H1 (cell line): ENCODE data around the gene PIP4K2C. TPM values are rescaled to one million over a fixed set of nuclear protein-coding genes. Genes with fewer than 3 reads are reported as not detected.

Experiments used
- CTCF ChIA-PET: fragments of 300-600 bp; sonication (Branson Sonifier 250); formaldehyde crosslinking; loops from one replicate; lab custom pipeline; 2021; ENCODE audit not compliant: partially characterized antibody; lab: Charles Lee
- POLR2A ChIA-PET: fragments of 300-600 bp; sonication (Branson Sonifier 250); formaldehyde crosslinking; loops from one replicate; lab custom pipeline; 2021; ENCODE audit warnings: inconsistent platforms; ENCODE audit not compliant: partially characterized antibody; lab: Charles Lee
- DNase-seq, 2 experiments: peaks; one replicate each; pipeline versions ENCODE4 v3.0.0 to v3.0.0-alpha.2; 2010 to 2022; ENCODE audit warnings: low spot score in 2 of 2, low read depth in 1 of 2, mixed read lengths in 1 of 2
- FAIRE-seq: peaks from 2 replicates; lab custom pipeline; 2011; peaks lifted over from hg19 to GRCh38; lab: Jason Lieb, UNC
- H2AFZ ChIP-seq: 2 replicates; pipeline ENCODE4 v1.8.1; 2012; ENCODE audit warnings: low read length, inconsistent platforms
- H2AK5ac ChIP-seq: 2 replicates; pipeline ENCODE4 v1.6.1; 2013; ENCODE audit warnings: low read depth, low read length
- H2BK120ac ChIP-seq: replicated peaks from 2 replicates; pipeline ENCODE3; 2013; ENCODE audit warnings: low read depth, low read length, inconsistent platforms
- H2BK12ac ChIP-seq: 2 replicates; pipeline ENCODE4 v1.6.1; 2013; ENCODE audit warnings: low read depth, low read length
- H2BK15ac ChIP-seq: 2 replicates; pipeline ENCODE4 v1.6.1; 2013; ENCODE audit warnings: low read length
- H2BK20ac ChIP-seq: 2 replicates; pipeline ENCODE4 v1.6.1; 2013; ENCODE audit warnings: low read length
- H2BK5ac ChIP-seq: 2 replicates; pipeline ENCODE4 v1.6.1; 2013; ENCODE audit warnings: low read depth, low read length
- H3K14ac ChIP-seq: 2 replicates; pipeline ENCODE4 v1.6.1; 2013; ENCODE audit warnings: inconsistent platforms; ENCODE audit not compliant: insufficient read length
- H3K18ac ChIP-seq: 2 replicates; pipeline ENCODE4 v1.6.1; 2013; ENCODE audit warnings: low read length; ENCODE audit errors: extremely low read depth
- H3K23ac ChIP-seq: 2 replicates; pipeline ENCODE4 v1.6.1; 2013; ENCODE audit warnings: inconsistent platforms; ENCODE audit not compliant: insufficient read length
- H3K23me2 ChIP-seq: 2 replicates; pipeline ENCODE4 v1.6.1; 2013; ENCODE audit warnings: low read depth, low read length
- H3K27ac ChIP-seq: 2 replicates; pipeline ENCODE4 v1.6.1; 2011; ENCODE audit warnings: low read depth, low read length, inconsistent platforms
- H3K27me3 ChIP-seq, 4 experiments: replicated peaks in 1 of 4; 1 replicate in 1 of 4; 2 replicates in 3 of 4; pipeline versions ENCODE4 v1.6.1 to v1.8.1; 2011 to 2013; ENCODE audit warnings: low read length in 3 of 4, mild to moderate bottlenecking in 3 of 4, inconsistent platforms in 2 of 4, mixed read lengths in 2 of 4, moderate library complexity in 1 of 4; ENCODE audit not compliant: control insufficient read depth in 3 of 4, insufficient read depth in 3 of 4; ENCODE audit errors: extremely low read depth in 1 of 4
- H3K36me3 ChIP-seq, 4 experiments: 2 replicates each; pipeline versions ENCODE4 v1.6.1 to v1.8.1; 2011 to 2013; ENCODE audit warnings: mild to moderate bottlenecking in 4 of 4, low read length in 3 of 4, moderate library complexity in 2 of 4, control low read depth in 1 of 4, inconsistent platforms in 1 of 4; ENCODE audit not compliant: insufficient read depth in 4 of 4, control insufficient read depth in 2 of 4
- H3K4ac ChIP-seq: replicated peaks from 2 replicates; pipeline ENCODE3; 2013; ENCODE audit warnings: low read length, low read depth, mixed read lengths, inconsistent platforms; ENCODE audit not compliant: insufficient read length
- H3K4me1 ChIP-seq, 4 experiments: replicated peaks in 1 of 4; 1 replicate in 1 of 4; 2 replicates in 3 of 4; pipeline versions ENCODE4 v1.6.1 to v1.8.1; 2011 to 2013; ENCODE audit warnings: low read length in 3 of 4, inconsistent platforms in 2 of 4, mixed read lengths in 1 of 4; ENCODE audit not compliant: insufficient read depth in 4 of 4, control insufficient read depth in 3 of 4
- H3K4me2 ChIP-seq, 2 experiments: 2 replicates each; pipeline versions ENCODE4 v1.6.1 to v1.8.1; 2011 to 2013; ENCODE audit warnings: low read depth in 2 of 2, low read length in 2 of 2, control low read depth in 1 of 2, inconsistent platforms in 1 of 2, mild to moderate bottlenecking in 1 of 2; ENCODE audit not compliant: insufficient read depth in 1 of 2
- H3K4me3 ChIP-seq, 4 experiments: fragments of 200-600, 300-600 bp in 1 of 4; sonication (generic), shearing (Covaris generic), sonication (Bioruptor Twin) in 1 of 4; 2 replicates each; pipeline versions ENCODE4 v1.5.1 to v1.8.1; 2011 to 2016; ENCODE audit warnings: low read length in 4 of 4, low read depth in 3 of 4, control low read depth in 2 of 4, inconsistent platforms in 2 of 4, mild to moderate bottlenecking in 2 of 4, mixed read lengths in 1 of 4, moderate library complexity in 1 of 4; ENCODE audit not compliant: insufficient read depth in 2 of 4; ENCODE audit errors: extremely low read depth in 1 of 4
- H3K56ac ChIP-seq: replicated peaks from 2 replicates; pipeline ENCODE3; 2013; ENCODE audit warnings: low read depth, mild to moderate bottlenecking, mixed read lengths, low read length, inconsistent platforms; ENCODE audit not compliant: insufficient read length
- H3K79me1 ChIP-seq: 2 replicates; pipeline ENCODE4 v1.6.1; 2013; ENCODE audit warnings: low read depth, low read length, control low read depth
- H3K79me2 ChIP-seq, 2 experiments: 2 replicates each; pipeline versions ENCODE4 v1.6.1 to v1.8.1; 2012 to 2013; ENCODE audit warnings: low read length in 2 of 2, mild to moderate bottlenecking in 2 of 2, inconsistent platforms in 1 of 2; ENCODE audit not compliant: insufficient read depth in 2 of 2, control insufficient read depth in 1 of 2
- H3K9ac ChIP-seq, 4 experiments: replicated peaks in 1 of 4; 1 replicate in 1 of 4; 2 replicates in 3 of 4; pipeline versions ENCODE4 v1.6.1 to v1.8.1; 2011 to 2013; ENCODE audit warnings: low read depth in 3 of 4, low read length in 3 of 4, control low read depth in 2 of 4, mild to moderate bottlenecking in 2 of 4, moderate library complexity in 2 of 4, inconsistent platforms in 1 of 4; ENCODE audit errors: extremely low read depth in 1 of 4
- H3K9me3 ChIP-seq, 2 experiments: 2 replicates each; pipeline versions ENCODE4 v1.6.1 to v1.8.1; 2012 to 2013; ENCODE audit warnings: mild to moderate bottlenecking in 2 of 2, moderate library complexity in 2 of 2, control low read depth in 1 of 2, inconsistent platforms in 1 of 2, low read depth in 1 of 2, low read length in 1 of 2, mixed read lengths in 1 of 2; ENCODE audit not compliant: insufficient read depth in 2 of 2
- H4K20me1 ChIP-seq, 2 experiments: replicated peaks in 1 of 2; 2 replicates each; pipeline versions ENCODE3 to v1.8.1; 2011 to 2013; ENCODE audit warnings: inconsistent platforms in 2 of 2, low read length in 2 of 2, mild to moderate bottlenecking in 1 of 2; ENCODE audit not compliant: insufficient read depth in 2 of 2, control insufficient read depth in 1 of 2
- H4K5ac ChIP-seq: 2 replicates; pipeline ENCODE4 v1.6.1; 2013; ENCODE audit warnings: low read length, low read depth, mixed read lengths, inconsistent platforms; ENCODE audit not compliant: insufficient read length
- H4K8ac ChIP-seq: 2 replicates; pipeline ENCODE4 v1.8.0; 2013; ENCODE audit warnings: mild to moderate bottlenecking, moderate library complexity, low read length, inconsistent platforms; ENCODE audit not compliant: insufficient read depth; ENCODE audit errors: extremely low read depth
- H4K91ac ChIP-seq: replicated peaks from 2 replicates; pipeline ENCODE3; 2013; ENCODE audit warnings: low read length, mixed read lengths, inconsistent platforms; ENCODE audit not compliant: insufficient read length
- CBX8 ChIP-seq: fragments of 300-800, 300-1000 bp; sonication (generic); IDR thresholded peaks from 2 replicates; pipeline ENCODE4 v1.7.1; 2016; ENCODE audit warnings: low read depth, low read length, borderline replicate concordance
- WGBS, 2 experiments: shearing (Covaris generic) in 1 of 2; methylation state at CpG; one replicate each; pipeline versions ENCODE4 v1.1.6 to v1.1.7; 2013 to 2015; ENCODE audit warnings: low lambda C conversion rate in 2 of 2, mixed read lengths in 2 of 2, inconsistent platforms in 1 of 2, low coverage in 1 of 2, missing lambda C conversion rate in 1 of 2; ENCODE audit not compliant: insufficient replicate concordance in 2 of 2, insufficient coverage in 1 of 2, insufficient read length in 1 of 2; ENCODE audit errors: extremely low coverage in 1 of 2, missing lambda C conversion rate in 1 of 2; 5-methylcytosine and 5-hydroxymethylcytosine counted together
- polyA plus RNA-seq, 7 experiments: library from polyadenylated mRNA; depleted of rRNA in 3 of 7; stranded (reverse) in 5 of 7; unstranded in 2 of 7; fragments of >200 nt in 5 of 7; fragments of 200-250 nt in 2 of 7; gene quantifications; 1 replicate in 5 of 7; 2 replicates in 1 of 7; 4 replicates in 1 of 7; pipeline versions ENCODE4 v1.2.1 to v1.2.3, GENCODE V29; 2011 to 2013; ENCODE audit warnings: missing spikeins in 2 of 7, mixed read lengths in 2 of 7
- total RNA-seq: library from RNA; stranded (reverse); fragmentation: NEBNext Ultra II Directional; extraction: Animal tissue kit (Norgen Biotek cat#: 25700); gene quantifications from 2 replicates; pipeline ENCODE4 v1.2.1, GENCODE V29; 2021

The PIP4K2C gene
- total and polyA plus RNA-seq, 2 of the 8 experiments (the other 6 are each of a cell fraction or from before 2014, with no cell fraction given), result 25.0 to 27.1 TPM

GRCh38 chr12:57584050-57584449 is 6.9 kb upstream of the PIP4K2C start:
- peaks cover 7 to 34% (median 11%) of the 10 kb centered on the region in 4 experiments; a peak in 7 of 8 replicates for H3K36me3 ChIP-seq

More at GRCh38 chr12:57584050-57584449, 6.9 kb upstream of the PIP4K2C start:
- DNase-seq (no peak), FAIRE-seq (no peak)
- WGBS, 2 experiments, result 85% methylated on average over 2 of the region's 2 CpGs; no CpG with 5 or more reads in 1 of the 2 experiments
- Histone ChIP-seq H3K14ac (no peak overlapping the region), H3K79me1 (no peaks in the 10 kb centered on the region), H2BK15ac (no peak overlapping the region), H3K23me2 (no peaks in the 10 kb centered on the region), H2BK12ac (no peak overlapping the region), H3K4me3 (no peak overlapping the region), H4K8ac (no peak overlapping the region), H2BK120ac (no peak overlapping the region), H3K27ac (no peak overlapping the region), H3K4me1 (no peaks in the 10 kb centered on the region), H3K79me2 (no peaks in the 10 kb centered on the region), H3K56ac (no peak overlapping the region), H3K9me3 (no peaks in the 10 kb centered on the region), H2BK5ac (no peak overlapping the region), H4K5ac (no peak overlapping the region), H2AFZ (no peak overlapping the region), H3K9ac (no peak overlapping the region), H2AK5ac (no peak overlapping the region), H3K4me2 (no peak overlapping the region), H3K23ac (no peak overlapping the region), H4K20me1 (peaks cover 3 to 4% of the 10 kb centered on the region in 2 experiments), H2BK20ac (no peak overlapping the region), H3K18ac (no peak overlapping the region), H4K91ac (no peak overlapping the region), H3K27me3 (no peaks in the 10 kb centered on the region), H3K4ac (no peak overlapping the region)
- CTCF ChIA-PET, result interaction anchor here (0.7 to 7.8 kb wide), 33 partner anchors 9 to 181 kb away, joined by 3 to 201 read pairs (median 7); partner anchors contain the start of genes ARHGEF25, B4GALNT1, DTX3 and TSPAN31
- no peak for TF ChIP-seq CBX8
- POLR2A ChIA-PET, result interaction anchor here (0.7 to 1.6 kb wide), 9 partner anchors 11 to 330 kb away, joined by 3 to 9 read pairs (median 5); partner anchors contain the start of genes ARHGEF25, B4GALNT1 and TSPAN31
